ENCODE data around the gene ANKUB1.
"Not testable (repeated sequence)": the region's sequence is repeated elsewhere in the genome, so short reads cannot be mapped to it uniquely, and the experiment has no call there.

The ANKUB1 gene

GRCh38 chr3:149792452-149793270, at the start of gene ANKUB1:
ANKUB1 (minus strand) TSS chr3:149792554; CDS start chr3:149792366, 188 bp downstream.
- TF ChIP-seq CTCF (IDR thresholded peaks at IDR 0.05; ENCODE audit: low read depth, low read length) = no peak
- no peaks in the 10 kb centered on the region for H3K27me3 ChIP-seq (ENCODE audit: insufficient read depth, low read depth, severe bottlenecking)
- no peaks in the 10 kb centered on the region for H3K9me3 ChIP-seq (ENCODE audit: severe bottlenecking)
- H3K27ac ChIP-seq = no peak within 1 kb of the TSS
- no peak within 1 kb of the TSS for H3K4me3 ChIP-seq (ENCODE audit: low read depth, low read length)
- DNase-seq = no peak
- H3K36me3 ChIP-seq = no peaks in the 10 kb centered on the region

GRCh38 chr3:149839896-149840295, 47.5 kb upstream of the ANKUB1 start:
- no peaks in the 10 kb centered on the region for H3K36me3 ChIP-seq
- no peaks in the 10 kb centered on the region for H3K9me3 ChIP-seq (ENCODE audit: severe bottlenecking)
- no peak overlapping the region for H3K27ac ChIP-seq
- H3K27me3 ChIP-seq (ENCODE audit: insufficient read depth, low read depth, severe bottlenecking) = no peaks in the 10 kb centered on the region
- no peak overlapping the region for H3K4me3 ChIP-seq (ENCODE audit: low read depth, low read length)
- TF ChIP-seq CTCF (IDR thresholded peaks at IDR 0.05; ENCODE audit: low read depth, low read length) = no peak
- DNase-seq = no peak

GRCh38 chr3:149839469-149839868, 47.1 kb upstream of the ANKUB1 start:
- not testable (repeated sequence) for H3K9me3 ChIP-seq (ENCODE audit: severe bottlenecking); DNase-seq; H3K36me3 ChIP-seq; H3K4me3 ChIP-seq (ENCODE audit: low read depth, low read length); H3K27ac ChIP-seq; H3K27me3 ChIP-seq (ENCODE audit: insufficient read depth, low read depth, severe bottlenecking)

- H3K36me3 ChIP-seq; H3K27me3 ChIP-seq (ENCODE audit: insufficient read depth, low read depth, severe bottlenecking); H3K27ac ChIP-seq; DNase-seq; H3K4me3 ChIP-seq (ENCODE audit: low read depth, low read length); H3K9me3 ChIP-seq (ENCODE audit: severe bottlenecking): not testable (repeated sequence)
Measured at GRCh38 chr3:149838491-149838890, 46.1 kb upstream of the ANKUB1 start.

GRCh38 chr3:149833241-149833640, 40.9 kb upstream of the ANKUB1 start:
- no peak for TF ChIP-seq CTCF (IDR thresholded peaks at IDR 0.05; ENCODE audit: low read depth, low read length)
- Histone ChIP-seq H3K9me3 (ENCODE audit: severe bottlenecking) (peaks cover 8% of the 10 kb centered on the region), H3K4me3 (ENCODE audit: low read depth, low read length) (no peak overlapping the region), H3K27me3 (ENCODE audit: insufficient read depth, low read depth, severe bottlenecking) (no peaks in the 10 kb centered on the region), H3K27ac (no peak overlapping the region), H3K36me3 (no peaks in the 10 kb centered on the region)
- no peak for DNase-seq

GRCh38 chr3:149832086-149832485, 39.7 kb upstream of the ANKUB1 start:
- TF ChIP-seq CTCF (IDR thresholded peaks at IDR 0.05; ENCODE audit: low read depth, low read length) = no peak
- H3K9me3 ChIP-seq (ENCODE audit: severe bottlenecking) = peaks cover 8% of the 10 kb centered on the region
- no peaks in the 10 kb centered on the region for H3K36me3 ChIP-seq
- H3K27me3 ChIP-seq (ENCODE audit: insufficient read depth, low read depth, severe bottlenecking) = no peaks in the 10 kb centered on the region
- no peak overlapping the region for H3K27ac ChIP-seq
- no peak for DNase-seq
- H3K4me3 ChIP-seq (ENCODE audit: low read depth, low read length) = no peak overlapping the region

GRCh38 chr3:149831321-149831720, 39.0 kb upstream of the ANKUB1 start:
- DNase-seq = no peak
- Histone ChIP-seq H3K36me3 (no peaks in the 10 kb centered on the region), H3K27ac (no peak overlapping the region), H3K9me3 (ENCODE audit: severe bottlenecking) (peaks cover 8% of the 10 kb centered on the region), H3K27me3 (ENCODE audit: insufficient read depth, low read depth, severe bottlenecking) (no peaks in the 10 kb centered on the region), H3K4me3 (ENCODE audit: low read depth, low read length) (no peak overlapping the region)
- no peak for TF ChIP-seq CTCF (IDR thresholded peaks at IDR 0.05; ENCODE audit: low read depth, low read length)

Data from WERI-Rb-1 (cell line).